Skin epidermis (tissue), 12 donors: ENCODE data around the gene MEGF10.
A peak's percentile ranks its signal among the peaks of the same experiment; 100 is the strongest.

Source experiments
- H3K27ac ChIP-seq, 21 experiments: fragments of 200-600 bp; sonication (generic) in 11 of 21; one replicate each; pipeline ENCODE4 v1.5.0; 2020; ENCODE audit warnings: mild to moderate bottlenecking in 3 of 21, inconsistent platforms in 2 of 21, moderate library complexity in 2 of 21
- H3K4me3 ChIP-seq, 7 experiments: fragments of 200-600 bp; sonication (generic) in 2 of 7; one replicate each; pipeline ENCODE4 v1.5.0; 2020; ENCODE audit warnings: inconsistent platforms in 2 of 7, mild to moderate bottlenecking in 2 of 7, moderate library complexity in 1 of 7

Gene MEGF10

DNA sequence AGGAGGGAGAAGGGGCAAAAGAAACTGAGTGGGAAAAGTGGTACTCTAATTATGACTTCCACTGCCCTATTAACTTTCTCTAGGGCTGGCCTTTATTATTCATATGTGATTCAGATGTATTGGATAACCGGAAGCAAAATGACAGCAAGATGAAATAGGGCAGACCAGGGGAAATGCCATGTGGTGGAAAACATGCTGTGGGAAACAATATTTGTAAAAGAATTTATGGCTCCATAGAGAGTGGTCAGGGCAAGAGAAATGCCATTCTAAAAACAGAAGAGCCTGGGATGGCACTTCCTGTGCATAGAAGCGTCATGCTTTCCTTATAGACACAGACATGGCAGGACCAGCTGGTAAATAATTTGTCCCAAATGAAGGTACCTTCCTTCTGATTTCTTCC, 67.7 kb downstream of the MEGF10 start:
- Histone ChIP-seq H3K4me3 (no peak overlapping the region), H3K27ac (peak overlapping the region in 1 of 21 experiments; percentile 4)

- Histone ChIP-seq H3K27ac (peak overlapping the region in 1 of 21 experiments; percentile 4), H3K4me3 (no peak overlapping the region)
Observed at GRCh38 chr5:127358740-127359139, 68.1 kb downstream of the MEGF10 start.

GRCh38 chr5:127359502-127359901, 68.9 kb downstream of the MEGF10 start:
- Histone ChIP-seq H3K4me3 (no peak overlapping the region), H3K27ac (no peak overlapping the region)

DNA sequence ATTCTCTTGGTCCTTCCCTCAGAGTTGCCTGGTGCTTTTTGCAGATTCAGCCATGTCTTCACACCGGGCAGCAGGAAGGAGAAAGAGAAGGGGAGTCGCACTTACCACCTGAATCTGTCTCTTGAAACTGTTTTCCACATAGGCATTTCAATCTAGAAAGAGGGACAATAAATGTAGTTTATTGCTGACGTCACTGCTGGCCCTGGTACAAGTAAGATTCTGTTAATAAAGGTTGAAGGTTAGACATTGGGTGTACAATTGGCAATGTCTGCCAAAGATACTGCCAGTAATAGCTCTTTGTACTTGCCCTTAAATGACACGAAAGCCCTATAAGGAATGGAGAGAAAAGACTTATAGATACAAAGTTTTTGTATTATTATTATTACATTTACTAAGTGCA, 72.8 kb downstream of the MEGF10 start:
- H3K27ac ChIP-seq, result no peak overlapping the region

DNA sequence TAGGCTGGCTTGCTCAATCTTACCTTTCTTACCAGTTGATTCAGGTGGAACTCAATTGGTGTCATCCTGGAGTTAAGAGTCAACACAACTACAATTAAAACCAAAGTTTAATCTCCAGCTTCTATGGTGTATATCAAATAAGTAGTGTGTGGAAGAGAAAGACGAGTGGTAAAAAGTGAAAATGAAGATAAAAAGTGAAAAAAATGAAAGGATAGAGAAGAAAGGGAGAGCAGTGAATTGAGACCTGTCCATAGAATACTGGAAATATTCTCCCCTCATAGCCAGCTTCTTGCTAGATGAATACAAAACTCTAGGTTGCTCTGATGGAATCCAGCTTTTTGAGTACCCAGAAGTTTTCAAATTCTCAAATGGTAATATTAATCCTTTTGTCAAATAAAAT, 76.4 kb downstream of the MEGF10 start:
- Histone ChIP-seq H3K4me3 (no peak overlapping the region), H3K27ac (no peak overlapping the region)

More for the DNA sequence above, 72.8 kb downstream of the MEGF10 start:
- H3K4me3 ChIP-seq, result no peak overlapping the region

DNA sequence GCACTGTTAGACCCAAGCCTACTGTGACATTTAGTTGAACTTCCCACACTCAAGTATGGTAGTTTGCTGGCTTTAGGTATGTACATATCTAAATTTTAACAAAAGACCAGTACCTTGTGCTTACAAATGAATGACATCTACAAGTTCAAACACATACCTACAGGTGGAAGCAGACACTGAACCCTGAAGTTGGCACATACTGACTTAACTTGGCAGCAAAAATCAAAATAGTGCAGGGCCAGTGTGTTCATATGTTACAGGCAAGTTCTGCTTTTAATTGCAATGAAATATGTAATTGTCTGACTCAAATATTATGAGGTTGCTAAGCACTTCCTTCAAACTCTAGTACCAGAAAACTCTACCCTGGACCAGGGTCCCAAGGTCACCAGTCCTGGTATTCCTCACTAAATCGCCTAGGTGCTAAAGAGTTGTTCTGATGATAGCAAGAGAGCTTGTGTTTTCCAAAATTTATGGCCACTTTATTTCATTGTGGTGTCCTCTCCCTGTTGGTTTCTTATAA, 77.4 kb downstream of the MEGF10 start:
- no peak overlapping the region for H3K4me3 ChIP-seq
- H3K27ac ChIP-seq, result no peak overlapping the region

DNA sequence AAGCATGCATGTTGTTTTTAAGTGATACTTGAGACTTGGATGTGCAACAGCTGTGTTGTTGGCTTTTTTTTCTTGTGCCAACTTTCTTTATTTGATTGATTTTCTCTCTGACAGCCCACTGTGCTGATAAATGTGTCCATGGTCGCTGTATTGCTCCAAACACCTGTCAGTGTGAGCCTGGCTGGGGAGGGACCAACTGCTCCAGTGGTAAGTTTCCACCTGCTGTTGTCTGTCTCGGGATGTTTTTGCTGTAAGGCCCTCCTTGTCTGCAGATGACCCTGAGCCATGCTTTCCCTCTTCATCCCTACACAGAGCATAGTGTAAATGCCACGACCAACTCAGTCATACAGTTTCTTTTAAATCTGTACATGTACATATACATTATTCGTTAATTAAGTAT, 79.2 kb downstream of the MEGF10 start:
- H3K27ac ChIP-seq, result no peak overlapping the region

DNA sequence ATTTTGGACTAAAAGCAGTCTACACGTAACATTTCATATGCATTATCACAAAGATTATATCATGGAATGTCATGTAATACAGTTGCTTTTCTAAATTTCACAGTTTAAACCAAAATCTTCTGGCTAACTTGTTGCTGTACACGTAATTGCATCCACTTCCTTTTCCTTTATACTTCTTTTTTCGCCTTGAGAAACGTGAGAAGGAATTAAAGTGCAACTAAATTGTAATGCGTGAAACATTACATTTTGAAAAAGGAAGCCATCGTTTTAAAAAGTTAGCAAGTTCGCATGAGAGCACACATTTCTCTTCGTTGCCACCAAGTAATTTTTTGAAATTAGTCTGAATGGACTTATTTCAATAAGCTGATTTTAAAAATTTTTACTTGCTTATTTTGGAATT, 80.0 kb downstream of the MEGF10 start:
- Histone ChIP-seq H3K4me3 (no peak overlapping the region), H3K27ac (no peak overlapping the region)

More for the DNA sequence above, 79.2 kb downstream of the MEGF10 start:
- no peak overlapping the region for H3K4me3 ChIP-seq

DNA sequence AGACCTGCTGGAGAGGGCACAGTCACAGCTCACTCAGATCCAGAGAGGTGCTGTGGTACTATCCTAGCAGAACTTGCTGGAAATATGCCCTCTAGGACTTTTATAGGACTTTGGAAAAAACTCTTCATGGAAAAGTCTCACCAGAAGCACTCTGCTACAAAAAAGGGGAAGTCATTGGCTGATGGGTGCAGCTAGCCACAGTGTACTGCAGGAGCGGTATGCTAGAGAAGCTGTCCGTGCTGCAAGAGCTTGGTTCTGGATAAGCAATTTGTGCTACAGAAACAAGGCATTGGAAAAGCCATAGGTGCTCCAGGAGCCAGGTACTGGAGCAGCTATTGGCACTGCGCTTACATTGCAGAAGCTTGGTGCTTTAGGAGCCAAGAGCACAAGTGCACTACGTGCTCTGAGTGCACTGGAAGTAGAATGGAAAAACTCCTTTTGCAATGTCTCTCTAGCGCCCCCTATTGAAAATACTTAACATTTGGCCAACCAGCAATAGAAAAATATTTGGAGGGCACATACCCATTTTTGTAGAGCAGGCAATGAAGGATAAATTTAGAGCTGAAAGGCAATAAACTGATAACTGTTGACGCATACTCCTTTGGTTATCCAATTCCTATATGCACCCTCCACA, 83.4 kb downstream of the MEGF10 start:
- H3K4me3 ChIP-seq, result no peak overlapping the region
- no peak overlapping the region for H3K27ac ChIP-seq

GRCh38 chr5:127375124-127375523, 84.5 kb downstream of the MEGF10 start:
- H3K27ac ChIP-seq, result no peak overlapping the region
- no peak overlapping the region for H3K4me3 ChIP-seq

DNA sequence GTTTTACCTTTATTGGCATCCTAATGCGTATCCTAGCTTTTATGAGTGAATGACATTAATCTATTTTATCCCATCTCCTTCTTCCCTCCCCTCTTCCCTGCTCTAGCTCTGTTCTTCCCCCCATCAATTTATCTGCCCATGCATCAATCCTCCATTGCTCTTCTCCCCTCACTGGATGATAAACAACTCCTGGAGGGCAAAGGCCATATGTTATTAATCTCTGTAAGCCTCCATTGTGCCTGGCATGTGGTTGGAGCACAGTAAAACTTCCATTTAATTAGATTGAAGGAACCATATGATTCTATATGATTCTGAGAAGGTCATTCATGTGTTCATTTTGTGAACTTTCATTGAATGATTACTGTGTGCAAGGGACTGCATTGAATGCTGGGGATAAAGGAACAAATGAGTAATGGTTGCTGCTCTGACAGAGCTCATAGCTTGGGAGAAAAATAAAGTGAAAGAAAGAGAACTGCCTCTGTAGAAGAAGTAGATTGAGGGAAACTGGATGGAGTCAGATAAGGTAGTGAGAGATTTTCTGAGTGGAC, 85.0 kb downstream of the MEGF10 start:
- no peak overlapping the region for H3K27ac ChIP-seq
- no peak overlapping the region for H3K4me3 ChIP-seq

GRCh38 chr5:127377651-127378050, 87.1 kb downstream of the MEGF10 start:
- Histone ChIP-seq H3K4me3 (no peak overlapping the region), H3K27ac (no peak overlapping the region)

DNA sequence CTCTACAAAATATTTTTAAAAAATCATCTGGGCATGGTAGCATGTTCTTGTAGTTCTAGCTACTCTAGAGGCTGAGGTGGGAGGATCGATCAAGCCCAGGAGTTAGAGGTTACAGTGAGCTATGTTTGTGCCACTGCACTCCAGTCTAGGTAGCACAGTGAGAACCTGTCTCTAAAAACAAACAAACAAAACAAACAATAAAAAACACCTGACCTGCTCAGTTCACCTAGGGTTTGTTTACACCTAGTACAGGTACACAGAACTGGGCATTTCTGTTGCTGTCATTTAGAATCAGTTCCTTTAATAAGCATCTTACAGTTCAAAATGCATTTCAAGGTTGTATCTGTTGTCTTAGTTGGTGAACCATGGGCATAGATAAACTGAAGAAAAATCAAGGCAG, 95.3 kb downstream of the MEGF10 start:
- Histone ChIP-seq H3K4me3 (no peak overlapping the region), H3K27ac (no peak overlapping the region)

- Histone ChIP-seq H3K27ac (no peak overlapping the region), H3K4me3 (no peak overlapping the region)
Observed at GRCh38 chr5:127386557-127386956, 96.0 kb downstream of the MEGF10 start.

DNA sequence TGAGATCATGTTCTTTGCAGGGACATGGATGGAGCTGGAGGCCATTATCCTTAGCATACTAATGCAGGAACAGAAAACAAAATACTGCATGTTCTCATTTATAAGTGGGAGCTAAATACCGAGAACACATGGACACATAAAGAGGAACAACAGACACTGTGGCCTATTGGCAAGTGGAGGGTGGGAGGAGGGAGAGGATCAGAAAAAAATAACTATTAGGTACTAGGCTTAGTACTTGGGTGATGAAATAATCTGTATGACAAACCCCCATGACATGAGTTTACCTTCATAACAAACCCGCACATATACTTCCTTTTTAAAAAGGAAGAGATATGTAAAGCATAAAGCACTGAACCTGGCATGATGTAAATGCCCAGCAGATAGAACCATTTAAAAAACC, 99.0 kb downstream of the MEGF10 start:
- Histone ChIP-seq H3K4me3 (no peak overlapping the region), H3K27ac (no peak overlapping the region)

- H3K4me3 ChIP-seq, result no peak overlapping the region
- H3K27ac ChIP-seq, result no peak overlapping the region
Observed at GRCh38 chr5:127392762-127393161, 102.2 kb downstream of the MEGF10 start.

GRCh38 chr5:127396490-127397155, 106.0 kb downstream of the MEGF10 start:
- Histone ChIP-seq H3K4me3 (no peak overlapping the region), H3K27ac (no peak overlapping the region)

GRCh38 chr5:127398508-127398907, 107.9 kb downstream of the MEGF10 start:
- H3K27ac ChIP-seq, result no peak overlapping the region

GRCh38 chr5:127399068-127399467, 108.5 kb downstream of the MEGF10 start:
- no peak overlapping the region for H3K27ac ChIP-seq
- H3K4me3 ChIP-seq, result no peak overlapping the region

More at GRCh38 chr5:127398508-127398907, 107.9 kb downstream of the MEGF10 start:
- no peak overlapping the region for H3K4me3 ChIP-seq

GRCh38 chr5:127400539-127400938, 109.9 kb downstream of the MEGF10 start:
- Histone ChIP-seq H3K4me3 (no peak overlapping the region), H3K27ac (no peak overlapping the region)
